Bronchial epithelial cell (primary cell): Measurements from ENCODE around the gene KCTD4. TPM values are rescaled to one million over a fixed set of nuclear protein-coding genes. Genes with fewer than 3 reads are reported as not detected.

Experiments used
- DNase-seq: peaks from one replicate; pipeline ENCODE4 v3.0.0-alpha.2; 2010; ENCODE audit warnings: low read depth
- FAIRE-seq: peaks from 2 replicates; lab custom pipeline; 2011; peaks lifted over from hg19 to GRCh38; lab: Jason Lieb, UNC
- H3K27me3 ChIP-seq: 2 replicates; pipeline ENCODE4 v1.5.1; 2011; ENCODE audit warnings: low read length; ENCODE audit not compliant: control insufficient read depth, insufficient read depth
- H3K36me3 ChIP-seq: 2 replicates; pipeline ENCODE4 v1.5.1; 2011; ENCODE audit warnings: low read length; ENCODE audit not compliant: control insufficient read depth, insufficient read depth
- H3K4me3 ChIP-seq: 2 replicates; pipeline ENCODE4 v1.5.1; 2011; ENCODE audit warnings: mild to moderate bottlenecking, low read depth, low read length, control low read depth
- total RNA-seq: library from RNA; depleted of rRNA; stranded (reverse); fragments of >200 nt; gene quantifications from 2 replicates; pipeline ENCODE4 v1.2.1, GENCODE V29; 2014
- TF ChIP-seq, protein P1 (sequence below): IDR thresholded peaks from 2 replicates; pipeline ENCODE4 v1.5.1; 2011; ENCODE audit warnings: mild to moderate bottlenecking, moderate library complexity, low read length, control low read depth, inconsistent platforms; ENCODE audit not compliant: insufficient read depth, severe bottlenecking

The KCTD4 gene
- total RNA-seq, 1 donor from 2014 or later = not detected

DNA sequence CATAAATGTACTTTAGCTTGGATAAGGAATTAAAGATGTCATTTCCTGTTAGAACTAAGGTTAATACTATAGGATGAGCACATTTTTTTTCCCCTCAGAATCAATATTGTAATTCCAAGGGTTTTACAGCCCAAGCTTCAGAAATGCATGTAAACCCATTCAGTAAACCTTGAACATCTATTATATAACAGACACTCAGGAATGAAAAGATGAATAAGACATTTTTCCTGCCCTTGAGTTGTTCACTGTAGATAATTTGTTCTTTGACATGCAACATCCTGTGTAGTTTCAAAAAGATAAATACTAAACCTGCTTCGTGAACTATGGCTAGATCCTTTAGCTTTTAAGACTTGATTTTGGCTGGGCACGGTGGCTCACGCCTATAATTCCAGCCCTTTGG is 21.7 kb upstream of the KCTD4 start:
- FAIRE-seq (no peak), DNase-seq (no peak)
- H3K36me3 ChIP-seq = no peaks in the 10 kb centered on the region
- TF ChIP-seq, protein P1, sequence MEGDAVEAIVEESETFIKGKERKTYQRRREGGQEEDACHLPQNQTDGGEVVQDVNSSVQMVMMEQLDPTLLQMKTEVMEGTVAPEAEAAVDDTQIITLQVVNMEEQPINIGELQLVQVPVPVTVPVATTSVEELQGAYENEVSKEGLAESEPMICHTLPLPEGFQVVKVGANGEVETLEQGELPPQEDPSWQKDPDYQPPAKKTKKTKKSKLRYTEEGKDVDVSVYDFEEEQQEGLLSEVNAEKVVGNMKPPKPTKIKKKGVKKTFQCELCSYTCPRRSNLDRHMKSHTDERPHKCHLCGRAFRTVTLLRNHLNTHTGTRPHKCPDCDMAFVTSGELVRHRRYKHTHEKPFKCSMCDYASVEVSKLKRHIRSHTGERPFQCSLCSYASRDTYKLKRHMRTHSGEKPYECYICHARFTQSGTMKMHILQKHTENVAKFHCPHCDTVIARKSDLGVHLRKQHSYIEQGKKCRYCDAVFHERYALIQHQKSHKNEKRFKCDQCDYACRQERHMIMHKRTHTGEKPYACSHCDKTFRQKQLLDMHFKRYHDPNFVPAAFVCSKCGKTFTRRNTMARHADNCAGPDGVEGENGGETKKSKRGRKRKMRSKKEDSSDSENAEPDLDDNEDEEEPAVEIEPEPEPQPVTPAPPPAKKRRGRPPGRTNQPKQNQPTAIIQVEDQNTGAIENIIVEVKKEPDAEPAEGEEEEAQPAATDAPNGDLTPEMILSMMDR = no peak
- H3K4me3 ChIP-seq = no peak overlapping the region
- no peaks in the 10 kb centered on the region for H3K27me3 ChIP-seq

- Histone ChIP-seq H3K4me3 (no peak overlapping the region), H3K27me3 (no peaks in the 10 kb centered on the region), H3K36me3 (no peaks in the 10 kb centered on the region)
- DNase-seq = no peak
- TF ChIP-seq, protein P1 = no peak
- no peak for FAIRE-seq
Measured at GRCh38 chr13:45220403-45220802, 19.6 kb upstream of the KCTD4 start.

DNA sequence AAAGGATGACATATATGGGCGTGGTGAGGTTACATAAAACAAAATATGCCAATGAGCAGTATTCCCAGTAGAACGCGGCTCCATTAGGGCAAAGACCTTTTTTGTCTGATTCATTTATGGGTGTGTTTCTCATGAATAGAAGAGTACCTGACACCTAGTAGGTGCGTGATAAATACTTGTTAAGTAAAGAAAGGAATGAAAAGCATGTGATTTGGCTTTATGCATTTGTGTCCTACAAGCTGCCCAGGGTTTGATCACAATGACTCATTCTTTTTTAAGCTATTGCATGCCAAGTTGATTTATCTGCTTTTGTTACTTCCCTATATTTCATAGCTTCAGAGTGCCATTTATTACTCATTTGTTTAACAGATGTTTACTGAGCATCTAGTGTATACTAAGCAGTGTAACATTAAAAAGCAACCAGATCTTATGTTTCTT is 19.1 kb upstream of the KCTD4 start:
- H3K4me3 ChIP-seq = no peak overlapping the region
- peak; percentile 100 for DNase-seq
- H3K27me3 ChIP-seq = no peaks in the 10 kb centered on the region
- TF ChIP-seq, protein P1 = no peak
- H3K36me3 ChIP-seq = no peaks in the 10 kb centered on the region
- no peak for FAIRE-seq

- FAIRE-seq (no peak), DNase-seq (no peak)
- no peak overlapping the region for H3K4me3 ChIP-seq
- H3K36me3 ChIP-seq = no peaks in the 10 kb centered on the region
- H3K27me3 ChIP-seq = no peaks in the 10 kb centered on the region
- TF ChIP-seq, protein P1 = no peak
Measured at GRCh38 chr13:45219123-45219891, 18.5 kb upstream of the KCTD4 start.

- Histone ChIP-seq H3K36me3 (no peaks in the 10 kb centered on the region), H3K4me3 (no peak overlapping the region), H3K27me3 (no peaks in the 10 kb centered on the region)
- FAIRE-seq = no peak
- no peak for DNase-seq
- TF ChIP-seq, protein P1 = no peak
Measured at GRCh38 chr13:45218689-45219088, 17.8 kb upstream of the KCTD4 start.

- FAIRE-seq (no peak), DNase-seq (no peak)
- H3K4me3 ChIP-seq = no peak overlapping the region
- H3K36me3 ChIP-seq = no peaks in the 10 kb centered on the region
- no peaks in the 10 kb centered on the region for H3K27me3 ChIP-seq
- TF ChIP-seq, protein P1 = no peak
Measured at GRCh38 chr13:45216193-45216592, 15.3 kb upstream of the KCTD4 start.
